Peyer's patch (tissue), 4 donors: Measurements from ENCODE around the gene KISS1. TPM values are rescaled to one million over a fixed set of nuclear protein-coding genes. Genes with fewer than 3 reads are reported as not detected.

Experiments
- DNase-seq, 3 donors: peaks; one replicate each; pipeline ENCODE4 v3.0.0-alpha.2; 2017 to 2019
- H3K27ac ChIP-seq, 4 donors: fragments of 200-600 bp; sonication (generic); one replicate each; pipeline ENCODE4 v1.5.1; 2016 to 2019
- H3K27me3 ChIP-seq, 2 donors: fragments of 200-600 bp; sonication (generic); one replicate each; pipeline ENCODE4 v1.5.1; 2019
- H3K36me3 ChIP-seq, 3 donors: fragments of 200-600 bp; sonication (generic); one replicate each; pipeline ENCODE4 v1.5.1; 2016 to 2019
- H3K4me1 ChIP-seq, 4 donors: fragments of 200-600 bp; sonication (generic); one replicate each; pipeline ENCODE4 v1.5.1; 2016 to 2019
- H3K4me3 ChIP-seq, 4 donors: fragments of 200-600 bp; sonication (generic); 1 replicate in 3 of 4; 2 replicates in 1 of 4; pipeline ENCODE4 v1.5.1; 2016 to 2019; ENCODE audit warnings: mild to moderate bottlenecking in 1 of 4
- H3K9me3 ChIP-seq, 4 donors: fragments of 200-600 bp; sonication (generic); one replicate each; pipeline ENCODE4 v1.5.1; 2016 to 2019; ENCODE audit warnings: mild to moderate bottlenecking in 1 of 4
- POLR2A ChIP-seq, 2 donors: fragments of 450-650 bp; IDR thresholded peaks; one replicate each; pipeline ENCODE4 v1.5.1; 2017; ENCODE audit warnings: antibody characterized with exemption in 2 of 2, mild to moderate bottlenecking in 2 of 2, moderate library complexity in 2 of 2
- total RNA-seq, 4 donors: library from RNA; depleted of rRNA; stranded (reverse); fragments of >200 nt; gene quantifications; one replicate each; pipeline ENCODE4 v1.1.0, GENCODE V29; 2016
- TF ChIP-seq, protein P1 (sequence below), 6 experiments: fragments of 450-650 bp in 4 of 6; fragments of 200-600 bp in 2 of 6; sonication (generic) in 1 of 6; IDR thresholded peaks; one replicate each; pipeline ENCODE4 v1.5.1; 2017 to 2019; ENCODE audit warnings: antibody characterized with exemption in 6 of 6, mild to moderate bottlenecking in 3 of 6, moderate library complexity in 1 of 6

The KISS1 gene
- total RNA-seq, 4 donors from 2014 or later = 3.0 to 7.0 TPM; not detected in 2

DNA sequence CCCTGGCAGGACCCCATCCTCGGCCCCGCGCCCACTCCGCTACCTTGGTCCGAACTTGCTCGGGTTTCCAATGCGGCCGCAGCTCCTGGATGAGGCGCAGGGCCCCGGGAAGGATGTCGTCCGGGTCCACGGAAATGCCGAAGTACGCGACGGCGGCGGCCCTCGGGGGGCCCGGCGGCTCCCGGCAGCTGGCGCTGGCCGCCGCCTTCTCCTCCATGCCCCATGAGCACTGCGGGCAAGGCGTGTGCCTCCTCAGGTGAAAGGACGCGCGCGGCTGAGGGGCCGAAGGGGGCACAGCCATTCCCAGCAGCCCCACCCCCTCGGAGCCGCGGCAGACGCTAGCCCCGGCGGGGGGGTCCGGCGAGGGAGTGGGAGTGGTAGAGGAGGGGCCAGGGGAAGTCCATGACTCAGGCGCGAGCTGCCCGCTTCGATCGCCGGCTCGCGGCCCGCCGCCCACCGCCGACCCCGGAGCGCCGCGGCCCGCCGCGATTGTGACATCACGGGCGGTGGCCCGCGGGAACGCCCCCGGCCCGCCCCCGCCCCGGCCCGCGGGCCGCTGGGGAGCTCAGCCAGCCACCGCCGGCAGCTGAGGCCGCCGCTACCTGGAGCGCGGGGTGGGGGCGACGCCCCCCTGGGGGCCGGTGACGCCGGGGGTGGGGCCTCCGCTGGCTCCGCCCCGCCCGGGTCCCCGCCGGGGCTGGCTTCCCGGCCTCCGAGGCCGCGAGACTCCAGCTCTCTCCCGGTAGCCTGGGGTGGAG lies 44.6 kb downstream of the KISS1 start, which contains the start of gene ETNK2:
TSS of gene ETNK2 (minus strand) at position 493 of the 758 bp plus-strand sequence. CDS start at position 301, 192 bp downstream.
- Histone ChIP-seq H3K27ac (peak within 1 kb of the TSS; percentile 49 to 70 (median 64)), H3K4me1 (peaks cover 0 to 14% (median 3%) of the 10 kb centered on the region in 4 donors), H3K9me3 (no peaks in the 10 kb centered on the region), H3K4me3 (peak within 1 kb of the TSS; percentile 51 to 79 (median 68)), H3K27me3 (no peaks in the 10 kb centered on the region), H3K36me3 (no peaks in the 10 kb centered on the region)
- peak in 2 of 3 donors; percentile 60 to 68 for DNase-seq
- TF ChIP-seq POLR2A (IDR thresholded peaks at IDR 0.05) = no peak
- TF ChIP-seq, protein P1, sequence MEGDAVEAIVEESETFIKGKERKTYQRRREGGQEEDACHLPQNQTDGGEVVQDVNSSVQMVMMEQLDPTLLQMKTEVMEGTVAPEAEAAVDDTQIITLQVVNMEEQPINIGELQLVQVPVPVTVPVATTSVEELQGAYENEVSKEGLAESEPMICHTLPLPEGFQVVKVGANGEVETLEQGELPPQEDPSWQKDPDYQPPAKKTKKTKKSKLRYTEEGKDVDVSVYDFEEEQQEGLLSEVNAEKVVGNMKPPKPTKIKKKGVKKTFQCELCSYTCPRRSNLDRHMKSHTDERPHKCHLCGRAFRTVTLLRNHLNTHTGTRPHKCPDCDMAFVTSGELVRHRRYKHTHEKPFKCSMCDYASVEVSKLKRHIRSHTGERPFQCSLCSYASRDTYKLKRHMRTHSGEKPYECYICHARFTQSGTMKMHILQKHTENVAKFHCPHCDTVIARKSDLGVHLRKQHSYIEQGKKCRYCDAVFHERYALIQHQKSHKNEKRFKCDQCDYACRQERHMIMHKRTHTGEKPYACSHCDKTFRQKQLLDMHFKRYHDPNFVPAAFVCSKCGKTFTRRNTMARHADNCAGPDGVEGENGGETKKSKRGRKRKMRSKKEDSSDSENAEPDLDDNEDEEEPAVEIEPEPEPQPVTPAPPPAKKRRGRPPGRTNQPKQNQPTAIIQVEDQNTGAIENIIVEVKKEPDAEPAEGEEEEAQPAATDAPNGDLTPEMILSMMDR (IDR thresholded peaks at IDR 0.05) = no peak

DNA sequence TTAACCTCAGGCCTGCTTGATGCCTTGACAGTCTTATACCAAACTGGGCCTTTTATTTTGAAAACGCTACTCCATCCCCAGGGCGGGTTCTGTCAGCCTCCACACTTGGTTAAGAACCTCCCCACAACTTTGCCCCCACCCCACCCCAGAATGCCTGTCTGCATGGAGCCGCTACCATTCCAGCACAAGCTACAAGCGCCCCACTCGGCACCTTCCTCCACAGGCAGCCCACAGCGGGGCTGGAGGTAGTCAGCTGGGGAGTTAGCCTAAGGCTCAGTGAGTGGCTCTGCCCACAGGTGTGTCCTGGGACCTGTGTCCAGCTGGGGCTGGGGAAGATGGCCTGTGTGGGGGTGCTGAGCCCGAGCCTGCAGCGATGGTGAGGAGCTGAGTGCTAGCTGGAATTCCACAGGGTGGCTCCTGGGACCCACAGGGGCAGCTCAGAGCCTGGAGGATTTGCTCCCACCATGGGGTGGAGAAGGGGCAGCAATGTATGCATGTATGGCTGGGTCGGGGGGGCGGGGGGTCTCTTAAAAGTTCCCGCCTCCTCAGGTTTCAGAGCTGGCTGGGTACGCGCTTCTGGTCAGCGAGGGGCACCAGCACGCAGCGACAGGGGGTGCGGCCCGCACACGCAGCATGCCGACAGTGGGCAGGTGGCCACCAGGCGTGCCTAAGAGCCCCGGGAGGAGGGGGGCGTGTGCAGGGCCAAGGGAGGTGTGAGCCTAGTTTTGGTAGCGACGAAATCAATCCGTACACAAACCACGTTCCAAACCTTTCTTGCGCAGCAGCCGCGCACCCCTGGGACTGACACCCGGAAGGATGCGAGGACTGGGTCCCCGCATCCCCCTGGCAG lies 45.4 kb downstream of the KISS1 start:
- peak in 1 of 3 donors; percentile 48 for DNase-seq
- TF ChIP-seq, protein P1 (IDR thresholded peaks at IDR 0.05) = no peak
- no peak for TF ChIP-seq POLR2A (IDR thresholded peaks at IDR 0.05)
- peaks cover 0 to 14% (median 6%) of the 10 kb centered on the region in 4 donors for H3K4me1 ChIP-seq
- H3K4me3 ChIP-seq = peak overlapping the region; percentile 51 to 79 (median 68)
- H3K36me3 ChIP-seq = no peaks in the 10 kb centered on the region
- H3K9me3 ChIP-seq = no peaks in the 10 kb centered on the region
- no peaks in the 10 kb centered on the region for H3K27me3 ChIP-seq
- peak overlapping the region; percentile 49 to 70 (median 64) for H3K27ac ChIP-seq

DNA sequence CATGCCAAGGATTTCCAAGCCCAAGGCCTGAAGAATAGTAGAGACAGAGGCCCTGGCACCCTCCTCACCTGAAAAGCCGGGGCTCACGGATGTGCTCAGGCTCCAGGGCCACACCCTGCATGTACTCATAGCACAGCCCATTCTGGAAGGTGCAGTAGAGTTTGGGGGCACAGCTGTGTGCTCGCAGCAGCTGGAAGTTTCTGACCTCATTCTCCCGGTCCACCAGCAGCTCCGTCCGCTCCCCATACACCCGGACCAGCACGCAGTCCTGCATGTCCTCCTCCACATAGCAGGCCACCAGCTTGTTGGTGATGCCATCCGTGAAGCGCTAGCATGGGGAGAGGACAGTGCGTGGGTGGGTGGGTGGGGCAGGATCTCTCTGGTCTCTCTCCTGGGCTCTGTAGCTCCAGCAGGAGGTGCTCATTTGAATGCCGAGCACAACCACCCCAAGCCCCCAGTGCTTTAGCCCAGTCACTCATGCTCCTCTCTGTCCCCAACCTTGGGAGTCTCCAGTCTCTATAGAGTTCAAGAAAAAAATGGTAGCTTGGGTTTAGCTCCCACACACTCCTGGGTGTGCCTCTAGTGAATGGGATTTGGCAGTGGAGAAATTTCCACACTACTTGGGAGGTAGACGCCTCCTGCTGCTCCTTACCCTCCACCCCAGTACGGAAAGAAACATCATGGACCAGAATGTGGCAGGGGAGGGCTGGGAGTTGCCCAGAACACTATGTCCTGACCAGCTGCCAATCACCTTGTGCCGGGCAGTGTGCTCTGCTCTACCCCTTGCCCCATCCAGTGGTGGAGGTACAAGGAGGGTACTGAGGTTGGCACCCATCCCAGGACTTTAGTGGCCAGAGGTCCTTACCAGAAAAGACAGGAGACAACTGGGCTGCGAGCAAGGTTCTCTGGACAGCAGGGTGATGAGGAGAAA lies 46.4 kb downstream of the KISS1 start:
- H3K4me3 ChIP-seq = no peak overlapping the region
- peaks cover 0 to 23% (median 7%) of the 10 kb centered on the region in 4 donors for H3K4me1 ChIP-seq
- H3K27ac ChIP-seq = no peak overlapping the region
- H3K36me3 ChIP-seq = no peaks in the 10 kb centered on the region
- no peaks in the 10 kb centered on the region for H3K27me3 ChIP-seq
- DNase-seq = peak in 1 of 3 donors; percentile 51
- TF ChIP-seq, protein P1 (IDR thresholded peaks at IDR 0.05) = no peak
- TF ChIP-seq POLR2A (IDR thresholded peaks at IDR 0.05) = no peak
- H3K9me3 ChIP-seq = no peaks in the 10 kb centered on the region

DNA sequence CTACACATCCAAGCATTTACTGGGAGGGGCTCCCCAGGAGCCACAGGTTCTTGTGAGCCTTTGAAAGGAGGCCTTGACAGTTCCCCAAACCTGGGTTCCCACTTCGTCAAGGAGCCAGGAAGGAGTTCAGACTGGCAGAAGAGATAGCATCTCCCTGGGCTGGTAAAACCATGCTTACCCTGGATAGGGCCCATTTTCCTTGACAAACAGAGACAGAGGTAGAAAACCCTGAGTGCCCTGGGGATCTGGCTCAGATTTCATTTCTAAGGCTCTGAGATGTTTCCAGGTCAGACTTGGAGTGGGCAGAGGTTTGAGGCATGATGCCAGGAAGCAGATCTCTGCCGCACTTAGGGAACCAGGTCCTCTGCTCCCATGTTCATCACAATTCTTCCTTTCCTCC lies 47.2 kb downstream of the KISS1 start:
- Histone ChIP-seq H3K36me3 (no peaks in the 10 kb centered on the region), H3K9me3 (no peaks in the 10 kb centered on the region), H3K4me1 (peaks cover 0 to 23% (median 7%) of the 10 kb centered on the region in 4 donors), H3K4me3 (no peak overlapping the region), H3K27ac (no peak overlapping the region), H3K27me3 (no peaks in the 10 kb centered on the region)
- TF ChIP-seq, protein P1 (IDR thresholded peaks at IDR 0.05) = no peak
- no peak for TF ChIP-seq POLR2A (IDR thresholded peaks at IDR 0.05)
- DNase-seq = peak in 1 of 3 donors; percentile 10
